ENCODE data around the gene TBX2. TPM values are rescaled to one million over a fixed set of nuclear protein-coding genes. Genes with fewer than 3 reads are reported as not detected.

The TBX2 gene
- total RNA-seq, 1 donor from 2014 or later: 55.9 TPM

GRCh38 chr17:61368049-61368831, 31.4 kb upstream of the TBX2 start:
- DNase-seq (ENCODE audit: extremely low spot score, unreplicated experiment): no peak
- H3K27me3 Mint-ChIP-seq: peaks cover 12% of the 10 kb centered on the region
- H3K9me3 Mint-ChIP-seq: peaks cover 4% of the 10 kb centered on the region
- no peak overlapping the region for H3K4me3 Mint-ChIP-seq
- H3K36me3 Mint-ChIP-seq: peaks cover 8% of the 10 kb centered on the region
- H3K27ac Mint-ChIP-seq: no peak overlapping the region
- peaks cover 11% of the 10 kb centered on the region for H3K4me1 Mint-ChIP-seq (ENCODE audit: unreplicated experiment)
- TF ChIP-seq, protein P1, sequence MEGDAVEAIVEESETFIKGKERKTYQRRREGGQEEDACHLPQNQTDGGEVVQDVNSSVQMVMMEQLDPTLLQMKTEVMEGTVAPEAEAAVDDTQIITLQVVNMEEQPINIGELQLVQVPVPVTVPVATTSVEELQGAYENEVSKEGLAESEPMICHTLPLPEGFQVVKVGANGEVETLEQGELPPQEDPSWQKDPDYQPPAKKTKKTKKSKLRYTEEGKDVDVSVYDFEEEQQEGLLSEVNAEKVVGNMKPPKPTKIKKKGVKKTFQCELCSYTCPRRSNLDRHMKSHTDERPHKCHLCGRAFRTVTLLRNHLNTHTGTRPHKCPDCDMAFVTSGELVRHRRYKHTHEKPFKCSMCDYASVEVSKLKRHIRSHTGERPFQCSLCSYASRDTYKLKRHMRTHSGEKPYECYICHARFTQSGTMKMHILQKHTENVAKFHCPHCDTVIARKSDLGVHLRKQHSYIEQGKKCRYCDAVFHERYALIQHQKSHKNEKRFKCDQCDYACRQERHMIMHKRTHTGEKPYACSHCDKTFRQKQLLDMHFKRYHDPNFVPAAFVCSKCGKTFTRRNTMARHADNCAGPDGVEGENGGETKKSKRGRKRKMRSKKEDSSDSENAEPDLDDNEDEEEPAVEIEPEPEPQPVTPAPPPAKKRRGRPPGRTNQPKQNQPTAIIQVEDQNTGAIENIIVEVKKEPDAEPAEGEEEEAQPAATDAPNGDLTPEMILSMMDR (conservative IDR thresholded peaks at IDR 0.05): no peak

DNA sequence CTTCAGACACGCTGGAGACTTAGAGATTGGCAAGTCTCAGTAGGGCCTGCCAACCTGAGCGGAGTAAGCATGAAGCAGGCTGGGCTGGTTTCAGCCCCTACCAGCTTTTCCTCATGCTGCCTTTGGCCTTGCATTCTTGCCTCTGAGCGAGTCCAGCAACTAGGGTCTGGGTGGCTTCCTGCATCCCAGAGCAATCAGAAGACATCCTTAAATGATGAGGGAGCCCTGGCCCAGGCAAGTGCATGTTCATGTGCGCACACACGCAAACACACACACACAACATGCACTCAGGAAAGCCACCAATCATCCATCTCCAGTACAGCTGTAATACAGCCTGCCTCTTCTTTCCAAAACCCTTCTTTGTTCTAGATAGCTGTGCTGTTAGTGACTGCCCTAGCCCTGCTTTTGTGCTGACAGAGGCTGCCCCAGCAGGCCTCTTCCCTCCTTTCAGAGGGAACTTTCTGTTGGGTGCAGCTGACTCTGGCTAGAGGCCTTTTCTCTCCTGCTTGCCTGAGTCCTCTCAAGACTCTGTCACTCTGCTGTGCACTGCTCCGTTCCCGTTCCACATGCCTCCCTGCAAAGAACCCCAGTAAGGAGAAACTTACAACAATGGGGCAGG, 30.7 kb upstream of the TBX2 start:
- Mint-ChIP-seq H3K36me3 (peaks cover 8% of the 10 kb centered on the region), H3K27ac (no peak overlapping the region), H3K4me1 (ENCODE audit: unreplicated experiment) (peaks cover 11% of the 10 kb centered on the region), H3K4me3 (no peak overlapping the region), H3K9me3 (peaks cover 4% of the 10 kb centered on the region), H3K27me3 (peaks cover 12% of the 10 kb centered on the region)
- TF ChIP-seq, protein P1 (conservative IDR thresholded peaks at IDR 0.05): no peak
- no peak for DNase-seq (ENCODE audit: extremely low spot score, unreplicated experiment)

DNA sequence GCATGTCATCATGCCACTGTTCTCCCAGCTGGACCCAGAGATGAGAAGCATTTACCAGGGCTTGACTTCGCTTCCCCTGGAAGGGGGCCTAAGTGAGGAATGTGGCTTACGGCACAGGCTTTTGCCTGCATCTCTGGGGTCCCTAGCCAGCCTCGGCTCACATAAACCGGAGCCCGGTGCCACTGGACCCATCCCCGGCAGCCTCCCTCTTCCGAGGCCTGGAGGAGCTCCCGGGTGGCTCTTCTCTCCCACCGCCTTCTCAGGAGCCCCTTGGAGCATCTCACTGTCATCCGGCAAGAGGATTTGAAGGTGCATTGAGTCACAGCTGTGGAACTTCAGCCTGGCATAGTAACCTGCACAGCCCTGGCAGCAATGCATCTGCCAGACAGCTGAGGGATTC, 29.9 kb upstream of the TBX2 start:
- no peak for DNase-seq (ENCODE audit: extremely low spot score, unreplicated experiment)
- TF ChIP-seq, protein P1 (conservative IDR thresholded peaks at IDR 0.05): no peak
- H3K27ac Mint-ChIP-seq: no peak overlapping the region
- H3K27me3 Mint-ChIP-seq: peaks cover 9% of the 10 kb centered on the region
- H3K36me3 Mint-ChIP-seq: peaks cover 8% of the 10 kb centered on the region
- H3K9me3 Mint-ChIP-seq: peaks cover 4% of the 10 kb centered on the region
- H3K4me1 Mint-ChIP-seq (ENCODE audit: unreplicated experiment): peaks cover 15% of the 10 kb centered on the region
- no peak overlapping the region for H3K4me3 Mint-ChIP-seq

GRCh38 chr17:61371179-61371578, 28.5 kb upstream of the TBX2 start:
- no peak overlapping the region for H3K27ac Mint-ChIP-seq
- peaks cover 5% of the 10 kb centered on the region for H3K27me3 Mint-ChIP-seq
- no peak overlapping the region for H3K4me3 Mint-ChIP-seq
- no peak for DNase-seq (ENCODE audit: extremely low spot score, unreplicated experiment)
- TF ChIP-seq, protein P1 (conservative IDR thresholded peaks at IDR 0.05): no peak
- no peaks in the 10 kb centered on the region for H3K9me3 Mint-ChIP-seq
- peaks cover 18% of the 10 kb centered on the region for H3K4me1 Mint-ChIP-seq (ENCODE audit: unreplicated experiment)
- H3K36me3 Mint-ChIP-seq: peaks cover 3% of the 10 kb centered on the region

DNA sequence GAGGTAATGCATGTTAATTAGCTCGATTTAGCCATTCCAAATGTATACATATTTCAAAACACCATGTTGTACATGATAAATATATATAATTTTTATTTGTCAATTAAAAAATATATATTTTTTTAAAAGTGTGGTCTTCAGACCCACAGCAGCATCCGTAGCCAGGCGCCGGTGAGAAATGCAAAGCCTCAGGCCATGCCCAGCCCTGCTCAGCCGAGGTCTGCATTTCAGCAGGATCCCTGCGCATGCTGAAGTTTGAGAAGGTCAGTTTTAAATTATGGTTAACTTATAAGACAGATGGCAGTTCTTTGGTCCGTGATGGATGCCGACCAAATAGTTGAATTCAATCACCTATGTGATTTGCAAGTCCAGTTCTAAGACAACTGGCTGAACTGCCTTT, 28.0 kb upstream of the TBX2 start:
- Mint-ChIP-seq H3K27me3 (peaks cover 8% of the 10 kb centered on the region), H3K27ac (no peak overlapping the region), H3K9me3 (no peaks in the 10 kb centered on the region), H3K36me3 (peaks cover 4% of the 10 kb centered on the region), H3K4me3 (no peak overlapping the region), H3K4me1 (ENCODE audit: unreplicated experiment) (peaks cover 16% of the 10 kb centered on the region)
- TF ChIP-seq, protein P1 (conservative IDR thresholded peaks at IDR 0.05): no peak
- DNase-seq (ENCODE audit: extremely low spot score, unreplicated experiment): no peak

All from type B pancreatic cell (in vitro differentiated cells).